NB4 (cell line): ENCODE measurements around the gene GLDN.

Experiments used
- DNase-seq: peaks from one replicate; pipeline ENCODE4 v3.0.0; 2010; ENCODE audit warnings: low read depth
- H3K4me3 ChIP-seq: one replicate; pipeline ENCODE4 v1.5.1; 2011; ENCODE audit warnings: mild to moderate bottlenecking, low read depth, low read length, moderate library complexity
- MYC ChIP-seq: IDR thresholded peaks from 2 replicates; pipeline ENCODE4 v1.6.1; 2011; ENCODE audit warnings: low read depth, low read length
- POLR2A ChIP-seq: IDR thresholded peaks from 2 replicates; pipeline ENCODE4 v1.6.1; 2011; ENCODE audit warnings: mild to moderate bottlenecking; ENCODE audit not compliant: insufficient read length; ENCODE audit errors: extremely low read depth
- TF ChIP-seq, protein P1 (sequence below): IDR thresholded peaks from 2 replicates; pipeline ENCODE4 v1.6.1; 2011; ENCODE audit warnings: low read depth, low read length
- TF ChIP-seq, protein P2 (sequence below): IDR thresholded peaks from one replicate; pipeline ENCODE4 v1.5.1; 2012; ENCODE audit warnings: low read depth, low read length

The GLDN gene

DNA sequence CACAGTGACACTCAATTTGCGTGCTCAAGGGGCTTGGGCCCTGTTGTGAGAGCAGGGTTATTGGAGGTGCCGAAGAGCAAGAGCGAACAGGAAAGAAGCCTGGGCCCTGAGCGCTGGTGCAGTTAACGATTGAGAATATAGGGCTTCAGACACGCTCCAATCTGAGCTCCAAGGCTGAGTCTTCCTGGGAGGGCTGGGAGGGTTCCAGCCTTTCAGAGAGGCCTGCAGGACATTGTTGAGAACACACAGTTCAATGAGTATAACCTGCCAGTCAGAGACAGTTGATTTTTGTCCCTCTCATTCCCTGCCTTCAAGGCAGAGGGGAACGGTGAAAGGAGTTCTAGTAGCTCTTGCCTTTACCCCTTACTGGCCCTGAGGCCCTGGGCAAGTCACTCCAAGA, 47.3 kb downstream of the GLDN start:
- TF ChIP-seq MYC (no peak), POLR2A (no peak)
- TF ChIP-seq, protein P1, sequence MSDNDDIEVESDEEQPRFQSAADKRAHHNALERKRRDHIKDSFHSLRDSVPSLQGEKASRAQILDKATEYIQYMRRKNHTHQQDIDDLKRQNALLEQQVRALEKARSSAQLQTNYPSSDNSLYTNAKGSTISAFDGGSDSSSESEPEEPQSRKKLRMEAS = no peak
- TF ChIP-seq, protein P2, sequence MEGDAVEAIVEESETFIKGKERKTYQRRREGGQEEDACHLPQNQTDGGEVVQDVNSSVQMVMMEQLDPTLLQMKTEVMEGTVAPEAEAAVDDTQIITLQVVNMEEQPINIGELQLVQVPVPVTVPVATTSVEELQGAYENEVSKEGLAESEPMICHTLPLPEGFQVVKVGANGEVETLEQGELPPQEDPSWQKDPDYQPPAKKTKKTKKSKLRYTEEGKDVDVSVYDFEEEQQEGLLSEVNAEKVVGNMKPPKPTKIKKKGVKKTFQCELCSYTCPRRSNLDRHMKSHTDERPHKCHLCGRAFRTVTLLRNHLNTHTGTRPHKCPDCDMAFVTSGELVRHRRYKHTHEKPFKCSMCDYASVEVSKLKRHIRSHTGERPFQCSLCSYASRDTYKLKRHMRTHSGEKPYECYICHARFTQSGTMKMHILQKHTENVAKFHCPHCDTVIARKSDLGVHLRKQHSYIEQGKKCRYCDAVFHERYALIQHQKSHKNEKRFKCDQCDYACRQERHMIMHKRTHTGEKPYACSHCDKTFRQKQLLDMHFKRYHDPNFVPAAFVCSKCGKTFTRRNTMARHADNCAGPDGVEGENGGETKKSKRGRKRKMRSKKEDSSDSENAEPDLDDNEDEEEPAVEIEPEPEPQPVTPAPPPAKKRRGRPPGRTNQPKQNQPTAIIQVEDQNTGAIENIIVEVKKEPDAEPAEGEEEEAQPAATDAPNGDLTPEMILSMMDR = no peak
- no peak overlapping the region for H3K4me3 ChIP-seq
- DNase-seq = no peak

DNA sequence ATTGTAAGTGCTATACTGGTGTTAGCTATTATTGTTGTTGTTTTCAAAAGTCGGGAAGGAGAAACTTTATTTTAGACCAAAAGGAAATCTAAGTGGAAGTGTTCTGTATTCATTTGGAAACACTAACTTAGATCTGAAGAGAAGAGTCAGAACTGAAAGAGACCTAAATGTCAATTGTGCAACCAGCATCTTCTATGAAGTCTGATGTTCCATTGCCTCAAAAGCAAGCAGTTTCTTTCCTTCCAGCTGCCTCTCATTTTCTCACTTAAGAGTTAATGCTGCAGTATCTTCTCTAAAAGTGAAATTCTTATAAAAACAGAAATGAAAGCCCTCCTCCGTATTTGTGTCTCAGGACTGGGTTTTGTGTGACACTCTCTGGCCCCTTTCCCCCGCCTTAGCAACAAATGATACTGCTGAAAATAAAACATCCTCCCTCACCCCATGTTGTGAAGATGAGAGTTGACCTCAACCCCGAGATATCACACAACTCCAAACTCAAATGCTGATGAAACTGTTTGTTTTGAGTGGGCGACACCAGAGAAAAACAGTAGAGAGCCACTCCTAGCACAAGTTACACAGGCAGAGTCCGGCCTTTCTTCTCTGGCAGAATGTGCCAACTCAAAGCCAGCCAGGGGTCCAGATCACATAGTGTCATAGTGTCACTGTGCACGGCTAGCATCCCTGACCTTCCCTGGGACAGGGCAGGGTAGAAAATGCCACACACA, 48.9 kb downstream of the GLDN start:
- H3K4me3 ChIP-seq = no peak overlapping the region
- DNase-seq = no peak
- TF ChIP-seq MYC (no peak), POLR2A (no peak)
- TF ChIP-seq, protein P1 = no peak
- TF ChIP-seq, protein P2 = no peak

DNA sequence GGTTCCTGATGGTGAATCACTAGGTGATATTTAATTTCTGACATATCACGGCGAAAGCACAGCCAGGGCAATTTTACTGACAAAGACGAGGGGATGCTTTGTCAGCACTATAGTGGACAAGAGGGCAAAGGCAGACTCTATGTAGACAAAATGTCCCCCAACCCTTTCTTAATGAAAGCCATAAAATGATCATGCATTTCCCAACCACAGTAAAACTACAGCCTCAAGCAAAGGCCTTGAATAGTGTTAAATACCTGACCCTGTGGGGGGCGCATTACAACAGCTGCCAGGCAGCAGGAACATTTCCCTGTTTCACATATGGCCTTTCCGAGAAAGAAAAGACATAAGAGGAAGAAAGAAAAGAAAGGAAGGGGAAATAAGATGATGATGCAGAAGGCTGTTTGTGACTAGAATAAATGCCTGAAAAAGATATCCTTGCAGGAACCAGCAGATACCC, 49.5 kb downstream of the GLDN start:
- no peak for TF ChIP-seq POLR2A
- no peak for TF ChIP-seq MYC
- TF ChIP-seq, protein P2 = no peak
- H3K4me3 ChIP-seq = no peak overlapping the region
- no peak for DNase-seq

DNA sequence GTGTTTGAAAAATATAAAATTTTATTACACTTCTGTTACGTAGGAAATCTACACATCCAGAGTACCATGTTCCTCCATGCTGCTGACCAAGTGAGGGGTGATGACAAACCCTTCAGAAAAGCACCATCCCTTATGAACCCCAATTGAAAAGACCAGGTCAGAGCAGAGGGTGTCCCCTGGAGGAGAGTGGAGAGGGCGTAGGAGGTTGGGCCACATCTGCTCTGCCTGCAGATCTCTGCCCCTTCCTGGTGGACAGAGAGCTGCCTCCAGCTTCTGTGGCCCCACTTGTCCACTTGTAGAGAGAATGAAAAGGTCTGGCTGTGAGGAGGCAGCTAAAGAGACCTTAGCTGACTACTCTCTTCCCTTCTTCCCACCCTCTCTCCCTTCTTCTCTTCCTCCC, 55.5 kb downstream of the GLDN start:
- no peak overlapping the region for H3K4me3 ChIP-seq
- TF ChIP-seq POLR2A (no peak), MYC (no peak)
- TF ChIP-seq, protein P2 = no peak
- TF ChIP-seq, protein P1 = no peak
- no peak for DNase-seq

DNA sequence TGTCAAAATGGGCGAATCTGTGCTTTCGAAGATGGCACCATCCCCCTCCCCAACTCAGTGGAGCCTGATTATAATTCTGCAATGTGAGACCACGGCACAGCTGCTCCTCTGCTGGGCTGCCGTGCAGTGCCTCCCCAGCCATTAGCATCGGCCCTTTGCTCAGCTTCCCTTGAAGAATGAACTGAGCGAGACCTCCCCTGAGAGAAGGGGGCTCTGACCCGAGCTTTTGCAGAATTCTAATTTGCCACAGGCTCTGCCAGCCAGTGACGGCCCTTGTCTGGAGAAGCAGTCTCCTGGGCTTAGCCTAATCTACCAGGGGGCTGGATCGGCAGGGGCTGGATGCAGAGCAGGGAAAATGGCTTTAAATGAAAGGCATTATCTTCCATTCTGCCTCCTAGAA, 57.2 kb downstream of the GLDN start:
- no peak for DNase-seq
- no peak overlapping the region for H3K4me3 ChIP-seq
- TF ChIP-seq, protein P1 = no peak

DNA sequence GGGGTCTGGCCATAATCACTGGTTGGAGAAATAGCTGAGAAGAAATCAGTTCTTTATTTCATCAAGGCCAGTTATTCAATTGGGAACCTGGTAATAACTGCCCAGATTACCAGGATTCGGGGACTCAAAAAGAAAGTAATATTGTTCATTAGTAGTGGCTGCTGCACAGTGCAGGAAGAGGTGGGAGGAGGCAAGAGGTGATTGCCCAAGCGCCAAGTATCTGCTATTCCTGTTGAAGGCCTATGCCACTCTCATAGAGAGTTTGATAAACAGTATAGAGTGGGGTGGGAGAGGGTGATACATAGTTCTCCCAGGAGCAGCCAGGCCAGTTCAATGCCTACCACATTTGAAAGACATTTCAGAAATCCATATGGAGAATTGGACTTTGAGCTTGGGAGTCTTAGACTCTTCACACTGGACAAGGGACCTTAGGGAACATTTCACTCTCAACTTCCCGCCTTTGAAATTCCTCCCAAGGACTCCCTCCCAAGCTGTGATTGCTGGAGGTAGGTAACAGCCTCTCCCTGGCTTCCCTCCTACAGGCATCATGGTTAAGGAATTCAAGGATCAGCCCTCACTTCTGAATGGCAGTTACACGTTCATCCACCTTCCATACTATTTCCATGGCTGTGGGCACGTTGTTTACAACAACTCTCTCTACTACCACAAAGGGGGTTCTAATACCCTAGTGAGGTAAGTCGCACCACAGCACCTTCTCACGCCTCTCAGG, 59.8 kb downstream of the GLDN start:
- no peak for TF ChIP-seq POLR2A
- TF ChIP-seq MYC = no peak
- TF ChIP-seq, protein P1 = no peak
- TF ChIP-seq, protein P2 = no peak
- no peak overlapping the region for H3K4me3 ChIP-seq
- DNase-seq = peak; percentile 30
